ENCODE results near the gene LHFPL4.
"Not testable (repeated sequence)": the region's sequence is repeated elsewhere in the genome, so short reads cannot be mapped to it uniquely, and the experiment has no call there.

LHFPL4 gene

DNA sequence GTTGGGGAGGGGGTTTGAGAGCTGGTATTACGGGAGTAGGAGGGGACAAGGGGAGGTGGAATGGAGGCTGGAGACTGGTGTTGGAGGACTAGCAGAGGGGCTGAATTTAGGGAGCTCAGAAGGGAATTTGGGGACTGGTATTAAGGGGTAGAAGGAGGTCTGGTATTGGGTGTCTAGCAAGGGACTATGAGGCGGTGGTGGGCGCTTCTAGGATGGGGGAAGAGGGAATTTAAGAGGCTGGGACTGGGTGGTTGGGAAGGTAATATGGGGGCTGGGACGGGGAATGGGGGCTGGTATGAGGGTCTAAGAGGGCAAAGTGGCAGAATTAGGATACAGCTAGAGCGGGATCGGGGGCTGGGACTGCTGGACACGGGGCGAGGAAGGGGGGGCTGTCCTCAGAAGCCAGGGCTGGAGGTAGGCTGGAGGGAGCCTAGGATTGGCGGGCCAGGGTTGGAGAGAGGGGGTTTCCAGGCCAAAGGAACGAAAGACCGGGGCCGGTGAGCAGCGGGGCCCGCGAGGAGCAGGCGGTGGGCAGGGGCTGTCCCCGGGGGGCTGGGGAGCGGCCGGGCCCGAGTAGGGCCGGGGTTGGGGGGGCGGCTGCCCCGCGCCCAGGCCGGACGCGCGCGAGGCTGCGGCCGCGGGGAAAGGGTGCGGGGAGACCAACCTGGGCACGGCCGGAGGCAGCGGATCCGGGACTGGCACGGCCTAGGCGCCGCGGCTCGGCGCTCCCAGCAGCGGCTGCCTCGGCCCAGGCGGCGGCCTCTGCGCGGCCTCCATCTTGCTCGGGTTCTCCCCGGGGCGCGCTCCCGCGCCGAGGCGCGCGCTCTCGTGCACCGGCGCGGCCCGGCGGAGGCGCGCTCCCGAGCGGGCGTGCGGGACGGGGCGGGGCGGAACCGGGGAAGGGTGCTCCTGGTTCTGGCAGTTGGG is at the start of gene LHFPL4:
Gene LHFPL4, minus strand, starts transcription at position 802 of the 927 bp plus-strand sequence. CDS start 1,143 bp downstream, outside the sequence.
- no peak for DNase-seq

DNA sequence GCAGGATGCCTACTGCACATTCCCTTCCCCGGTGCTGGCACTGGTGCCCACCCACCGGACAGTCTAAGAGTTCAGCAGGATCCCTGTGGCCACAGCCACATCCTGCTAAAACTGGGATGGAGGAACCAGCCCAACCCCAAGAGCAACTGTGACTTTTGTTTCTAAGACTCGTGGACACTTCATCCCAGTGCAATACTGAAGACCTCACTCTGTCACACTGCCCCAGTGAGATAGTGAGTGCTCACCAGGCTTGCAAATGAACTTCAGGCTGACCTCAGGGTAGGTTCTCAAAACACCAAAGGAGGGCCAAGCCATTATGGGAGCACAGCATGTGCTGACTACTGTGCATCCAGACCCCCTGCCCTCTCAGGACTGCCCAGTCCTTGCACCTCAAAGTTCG is 49.0 kb upstream of the LHFPL4 start:
- DNase-seq = no peak

GRCh38 chr3:9601006-9601581 is 47.5 kb upstream of the LHFPL4 start:
- not testable (repeated sequence) for DNase-seq

GRCh38 chr3:9600597-9600996 is 47.0 kb upstream of the LHFPL4 start:
- peak; percentile 11 for DNase-seq

DNA sequence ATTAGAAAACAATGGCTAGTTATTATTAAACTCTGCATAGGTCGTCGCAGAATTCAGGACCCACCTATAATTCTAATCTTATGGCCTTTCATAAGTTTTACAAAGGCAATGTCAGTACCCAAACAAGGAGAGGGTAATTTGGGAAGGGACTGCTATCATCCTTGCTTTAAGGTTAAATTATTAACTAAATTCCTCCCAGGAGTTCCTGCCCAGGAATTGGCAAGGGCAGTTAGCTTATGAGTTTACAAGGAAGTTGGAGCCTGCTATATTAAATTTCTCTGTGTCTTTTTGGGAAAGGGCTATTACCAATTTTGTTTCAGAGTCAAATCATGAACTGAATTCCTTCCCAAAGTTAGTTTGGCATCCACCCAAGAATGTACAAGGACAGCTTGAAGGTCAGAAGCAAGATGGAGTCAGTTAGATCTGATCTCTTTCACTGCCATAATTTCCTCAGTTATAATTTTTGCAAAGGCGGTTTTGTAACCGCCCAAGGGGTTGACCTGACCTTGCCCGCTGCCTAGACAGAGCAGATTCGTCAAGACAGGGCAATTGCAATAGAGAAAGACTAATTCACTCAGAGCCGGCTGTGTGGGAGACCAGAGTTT is 45.3 kb upstream of the LHFPL4 start:
- no peak for DNase-seq

DNA sequence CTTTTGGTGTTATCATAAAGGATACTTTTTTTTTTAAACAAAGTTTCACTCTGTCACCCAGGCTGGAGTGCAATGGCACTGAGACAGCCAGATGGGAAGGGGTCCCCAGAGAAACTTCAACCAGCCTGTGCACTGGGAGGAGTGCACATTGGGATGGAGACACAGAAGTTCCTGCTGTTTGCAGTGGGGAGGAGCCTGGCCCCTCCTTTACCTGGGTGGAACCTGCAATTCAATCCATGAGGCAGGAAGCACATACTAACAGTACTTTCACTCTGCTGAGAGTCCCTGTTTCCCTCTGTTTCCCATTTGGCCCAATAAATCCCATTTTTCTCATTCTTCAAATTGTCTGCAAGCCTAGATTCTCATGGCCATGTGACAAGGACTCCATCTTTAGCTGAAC is 42.3 kb upstream of the LHFPL4 start:
- DNase-seq = no peak

- not testable (repeated sequence) for DNase-seq
Observed at GRCh38 chr3:9591781-9592180, 38.2 kb upstream of the LHFPL4 start.

DNA sequence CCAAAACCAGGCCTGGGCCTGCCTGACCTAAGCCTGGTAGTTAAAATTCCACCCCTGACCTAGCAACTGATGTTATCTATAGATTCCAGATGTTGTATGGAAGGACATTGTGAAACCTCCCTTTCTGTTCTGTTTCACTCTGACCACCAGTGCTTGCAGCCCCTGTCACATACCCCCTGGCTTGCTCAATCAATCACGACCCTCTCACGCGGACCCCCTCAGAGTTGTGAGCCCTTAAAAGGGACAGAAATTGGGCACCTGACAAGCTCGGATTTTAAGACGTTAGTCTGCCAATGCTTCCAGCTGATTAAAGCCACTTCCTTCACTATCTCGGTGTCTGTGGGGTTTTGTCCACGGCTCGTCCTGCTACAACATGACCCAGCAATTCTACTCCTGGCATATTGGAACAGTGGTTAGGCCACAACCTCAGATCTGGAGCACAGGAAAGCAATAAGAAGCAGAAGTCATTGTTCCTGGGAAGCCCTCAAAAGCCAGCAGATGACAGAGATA is 36.7 kb upstream of the LHFPL4 start:
- DNase-seq = no peak

DNA sequence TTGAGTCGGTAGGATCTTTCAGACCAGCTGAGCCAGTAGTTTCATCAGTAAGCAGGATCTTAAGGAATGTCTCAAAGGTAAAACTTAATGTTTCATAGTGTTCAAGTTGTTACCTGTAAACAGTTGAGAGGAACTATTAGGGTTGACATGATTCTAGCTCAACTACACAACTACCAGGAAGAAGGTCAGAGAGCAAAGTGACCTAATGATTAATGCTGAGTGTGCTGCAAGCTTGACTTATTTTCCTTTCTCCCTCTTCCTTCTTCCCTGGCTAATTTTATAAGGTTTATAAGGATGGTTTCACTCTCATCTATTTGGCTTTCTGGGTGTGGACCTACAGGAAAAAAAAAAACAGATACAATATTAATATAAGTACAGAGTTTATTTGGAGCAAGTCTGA is 30.2 kb upstream of the LHFPL4 start:
- no peak for DNase-seq

- DNase-seq = no peak
Observed at GRCh38 chr3:9583371-9583770, 29.7 kb upstream of the LHFPL4 start.

- no peak for DNase-seq
Observed at GRCh38 chr3:9582332-9582731, 28.7 kb upstream of the LHFPL4 start.

DNA sequence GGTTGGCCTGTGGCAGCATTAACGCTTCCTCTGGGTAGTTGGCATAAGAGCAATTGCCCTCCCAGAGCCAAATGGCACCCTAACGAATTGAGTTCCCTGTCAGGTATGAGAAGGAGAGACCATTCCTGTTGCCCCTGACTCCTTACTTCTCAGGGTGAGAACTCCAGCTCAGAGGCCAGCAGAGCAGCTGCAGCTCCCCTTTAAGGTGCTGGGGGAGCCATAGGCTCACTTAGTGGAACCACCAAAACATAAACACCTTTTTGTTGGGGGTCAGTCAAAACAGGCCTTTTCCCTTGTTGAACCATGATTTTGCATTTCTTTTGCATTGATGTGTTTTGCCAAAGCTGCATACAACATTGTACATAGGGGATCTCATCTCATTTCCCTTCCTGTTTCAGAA is 28.1 kb upstream of the LHFPL4 start:
- no peak for DNase-seq

- DNase-seq = no peak
Observed at GRCh38 chr3:9569054-9569453, 15.4 kb upstream of the LHFPL4 start.

- DNase-seq = no peak
Observed at GRCh38 chr3:9565316-9565715, 11.7 kb upstream of the LHFPL4 start.

DNA sequence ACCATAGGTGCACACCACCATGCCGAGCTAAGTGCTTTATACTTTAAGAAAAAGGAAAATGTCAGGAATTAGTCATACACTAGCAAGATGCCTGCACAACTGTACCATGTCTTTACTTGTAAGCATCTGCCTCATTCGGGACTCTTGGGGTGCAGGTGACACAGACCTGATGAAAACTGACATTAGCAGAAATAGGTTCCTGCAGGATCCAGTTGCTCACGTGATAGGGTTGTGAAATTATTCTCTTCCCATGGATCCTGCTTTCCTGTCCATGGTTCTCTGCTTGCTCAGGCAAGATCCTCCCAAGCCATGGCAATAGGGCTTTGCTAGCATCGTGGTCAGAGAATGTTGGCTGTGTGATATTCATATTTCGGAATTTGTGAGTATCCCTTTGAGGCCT is 10.2 kb upstream of the LHFPL4 start:
- DNase-seq = no peak

- not testable (repeated sequence) for DNase-seq
Observed at GRCh38 chr3:9560056-9560455, 6.4 kb upstream of the LHFPL4 start.

- DNase-seq = no peak
Observed at GRCh38 chr3:9553948-9554513, 409 bp upstream of the LHFPL4 start.

DNA sequence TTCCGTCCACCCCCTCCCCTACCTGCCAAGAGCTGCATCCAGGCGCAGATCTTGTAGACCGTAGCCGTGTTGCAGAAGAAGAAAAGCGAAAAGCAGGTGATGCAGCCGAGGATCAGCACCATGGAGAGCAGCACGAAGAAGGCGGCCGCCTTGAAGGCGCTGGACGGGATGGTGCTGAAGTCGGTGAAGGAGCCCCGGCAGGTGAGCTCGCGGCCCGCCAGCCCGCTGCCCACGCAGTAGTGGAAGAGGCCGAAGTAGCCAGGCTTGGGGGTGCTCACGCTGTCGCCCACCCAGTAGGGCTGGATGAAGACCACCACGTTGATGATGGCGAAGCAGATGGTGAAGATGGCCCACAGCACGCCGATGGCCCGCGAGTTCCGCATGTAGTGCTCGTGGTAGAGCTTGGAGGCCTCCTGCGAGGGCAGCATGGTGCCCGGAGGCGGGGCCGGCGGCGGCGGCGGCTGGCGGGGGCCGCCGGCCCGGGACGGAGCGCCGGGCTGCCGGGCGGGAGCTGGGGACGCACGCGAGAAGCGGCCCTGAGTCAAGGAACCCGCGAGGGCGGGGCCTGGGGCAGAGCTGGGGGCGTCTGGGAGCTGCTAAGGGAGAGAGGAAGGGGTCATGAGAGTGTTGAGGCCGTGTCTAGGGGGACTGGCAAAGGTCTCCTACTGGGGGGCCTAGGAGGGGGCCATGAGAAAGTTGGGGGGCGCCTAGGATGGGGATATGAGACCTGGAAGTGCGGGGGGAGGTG is 1.2 kb downstream of the LHFPL4 start:
- peak; percentile 40 for DNase-seq

DNA sequence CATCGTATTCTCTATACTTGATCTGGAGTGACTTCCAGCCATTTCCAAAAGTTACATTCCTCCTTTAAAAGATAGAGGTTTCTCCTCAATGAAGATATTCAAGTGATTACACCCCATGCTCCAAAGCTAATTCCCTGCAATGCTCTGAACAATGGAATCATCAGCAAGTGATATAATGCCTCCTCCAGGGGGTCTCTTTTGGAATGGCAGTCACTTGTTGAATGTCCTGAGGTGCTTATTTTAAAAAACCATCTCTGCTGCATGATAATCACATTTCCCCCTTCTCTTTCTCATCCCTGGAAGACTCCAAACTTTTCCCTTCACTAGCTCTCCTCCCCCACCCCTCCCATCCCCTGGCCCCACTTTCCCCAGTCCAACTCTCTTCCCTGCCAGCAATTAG is 2.6 kb downstream of the LHFPL4 start:
- DNase-seq = no peak

- no peak for DNase-seq
Observed at GRCh38 chr3:9549600-9549999, 4.0 kb downstream of the LHFPL4 start.

- DNase-seq = no peak
Observed at GRCh38 chr3:9548991-9549390, 4.6 kb downstream of the LHFPL4 start.

- DNase-seq = no peak
Observed at GRCh38 chr3:9542182-9542581, 11.4 kb downstream of the LHFPL4 start.

DNA sequence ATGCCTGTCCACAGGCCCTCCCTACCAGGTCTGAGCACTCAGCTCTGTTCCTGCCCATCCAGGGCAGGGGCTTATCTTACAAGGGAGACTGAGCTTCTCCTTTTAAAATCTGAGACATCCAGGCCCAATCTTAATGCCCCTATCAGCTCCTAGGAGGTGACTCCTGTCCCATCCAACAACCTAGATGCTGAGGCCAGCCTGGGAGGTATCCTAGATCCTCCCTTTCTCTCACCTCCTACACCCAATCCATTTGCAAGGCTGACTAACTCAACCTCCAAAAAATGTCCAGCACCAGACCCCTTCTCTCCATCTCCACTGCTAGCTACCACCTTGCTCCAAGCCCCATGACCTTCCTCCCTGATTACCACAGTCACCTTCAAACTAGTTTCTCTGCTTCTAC is 17.4 kb downstream of the LHFPL4 start:
- no peak for DNase-seq
